SW 1271 (cell line): ENCODE results near the gene TAS2R39.
"Not testable (repeated sequence)": the region's sequence is repeated elsewhere in the genome, so short reads cannot be mapped to it uniquely, and the experiment has no call there.

Experiments
- DNase-seq, 2 experiments: peaks; one replicate each; lab custom pipeline; 2025; lab: John Stamatoyannopoulos, UW

The TAS2R39 gene

DNA sequence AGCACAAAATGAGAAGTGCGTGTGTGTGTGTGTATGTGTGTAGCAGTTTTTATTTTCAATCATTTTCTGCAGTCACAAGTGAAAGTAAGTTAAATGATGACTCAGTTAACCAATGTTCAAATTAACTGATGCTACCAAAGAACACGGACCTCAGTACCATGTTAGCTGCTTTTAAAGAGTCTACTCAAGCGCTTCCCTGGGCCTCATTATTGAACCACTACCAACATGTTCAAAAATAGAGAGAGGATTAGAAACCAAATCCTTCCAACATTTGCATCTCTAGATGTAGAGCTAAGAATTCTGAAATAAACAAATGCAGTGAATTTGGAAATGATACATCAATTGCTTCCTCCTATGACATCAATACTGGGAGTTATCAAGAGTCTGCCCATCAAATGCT, at the start of gene TAS2R39:
TSS of gene TAS2R39 (plus strand) at position 396 of the 400 bp plus-strand sequence. CDS start at position 396, 0 bp downstream.
- DNase-seq, result no peak

DNA sequence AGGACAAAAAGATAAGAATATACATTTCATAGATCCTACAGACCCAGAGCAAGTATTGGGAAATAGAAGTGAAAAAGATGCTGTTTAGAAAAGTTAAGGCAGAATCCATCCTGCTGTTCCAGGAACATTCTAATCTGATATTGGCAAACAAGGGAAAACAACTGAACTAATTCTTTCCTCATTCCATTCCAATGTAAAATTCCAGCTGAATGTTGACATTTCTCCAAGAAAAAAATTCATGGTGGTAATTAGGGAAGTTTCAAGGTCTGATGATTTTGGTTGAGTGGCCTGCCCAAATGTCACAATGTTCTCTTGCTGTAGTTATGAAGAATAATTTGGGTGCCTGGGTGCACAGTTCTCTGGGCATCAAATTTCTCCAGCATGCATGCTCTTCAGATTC, 36.1 kb upstream of the TAS2R39 start:
- no peak for DNase-seq

DNA sequence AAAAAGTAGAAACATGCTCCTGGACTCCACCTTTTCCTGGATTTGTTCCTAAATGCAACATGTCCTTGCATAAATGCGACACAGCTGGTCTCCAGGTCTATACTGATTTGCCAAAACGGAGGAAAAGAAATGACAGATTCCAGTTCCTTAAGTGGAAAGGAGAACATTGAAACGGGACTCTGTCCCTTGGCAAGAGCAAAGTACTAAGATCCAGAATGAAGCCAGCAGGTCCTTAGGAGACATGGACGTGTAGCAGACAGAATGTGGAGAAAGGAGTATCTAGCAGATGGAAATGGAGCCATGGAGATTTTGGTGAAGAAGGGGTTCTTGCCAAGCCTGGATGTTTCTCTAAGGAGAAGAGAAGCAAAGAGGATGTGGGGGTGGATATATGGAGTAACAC, 35.2 kb upstream of the TAS2R39 start:
- no peak for DNase-seq

DNA sequence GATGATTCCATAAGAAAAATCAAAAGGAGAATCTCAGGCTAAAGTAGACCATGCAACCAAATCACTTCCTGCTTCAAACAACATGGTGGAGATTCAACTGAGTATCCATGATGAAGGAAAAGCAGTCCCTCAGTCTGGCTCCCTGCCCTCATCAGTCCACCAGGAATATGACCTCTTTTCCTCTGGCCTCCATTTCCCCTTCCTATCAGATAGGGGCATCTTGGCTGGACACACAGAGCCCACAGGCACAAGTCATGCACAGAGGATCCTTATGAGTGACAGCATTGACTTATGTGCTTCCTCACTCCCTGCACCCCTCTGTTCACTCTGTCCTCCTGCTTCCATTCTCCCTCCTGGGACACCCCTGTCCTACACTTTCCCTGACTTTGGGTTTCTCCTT, 34.6 kb upstream of the TAS2R39 start:
- no peak for DNase-seq

DNA sequence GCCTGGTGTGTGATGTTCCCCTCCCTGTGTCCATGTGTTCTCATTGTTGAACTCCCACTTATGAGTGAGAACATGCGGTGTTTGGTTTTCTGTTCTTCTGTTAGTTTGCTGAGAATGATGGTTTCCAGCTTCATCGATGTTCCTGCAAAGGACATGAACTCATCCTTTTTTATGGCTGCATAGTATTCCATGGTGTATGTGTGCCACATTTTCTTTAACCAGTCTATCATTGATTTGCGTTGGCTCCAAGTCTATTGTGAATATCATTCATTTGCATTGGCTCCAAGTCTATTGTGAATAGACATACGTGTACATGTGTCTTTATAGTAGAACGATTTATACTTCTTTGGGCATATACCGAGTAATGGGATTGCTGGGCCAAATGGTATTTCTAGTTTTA, 32.5 kb upstream of the TAS2R39 start:
- DNase-seq, result not testable (repeated sequence)

DNA sequence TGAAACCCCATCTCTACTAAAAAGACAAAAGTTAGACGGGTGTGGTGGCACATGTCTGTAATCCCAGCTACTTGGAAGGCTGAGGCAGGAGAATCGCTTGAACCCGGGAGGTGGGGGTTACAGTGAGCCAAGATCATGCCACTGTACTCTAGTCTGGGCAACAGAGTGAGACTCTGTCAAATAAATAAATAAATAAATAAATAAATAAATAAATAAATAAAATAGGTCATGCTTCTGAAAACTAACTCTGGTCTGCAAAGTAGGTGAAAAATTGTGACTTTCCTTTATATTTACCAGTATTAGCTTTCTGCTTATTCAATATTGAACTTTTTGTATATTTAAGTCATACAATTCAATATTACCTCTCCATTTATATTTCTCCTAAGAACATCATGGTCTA, 24.6 kb upstream of the TAS2R39 start:
- not testable (repeated sequence) for DNase-seq

DNA sequence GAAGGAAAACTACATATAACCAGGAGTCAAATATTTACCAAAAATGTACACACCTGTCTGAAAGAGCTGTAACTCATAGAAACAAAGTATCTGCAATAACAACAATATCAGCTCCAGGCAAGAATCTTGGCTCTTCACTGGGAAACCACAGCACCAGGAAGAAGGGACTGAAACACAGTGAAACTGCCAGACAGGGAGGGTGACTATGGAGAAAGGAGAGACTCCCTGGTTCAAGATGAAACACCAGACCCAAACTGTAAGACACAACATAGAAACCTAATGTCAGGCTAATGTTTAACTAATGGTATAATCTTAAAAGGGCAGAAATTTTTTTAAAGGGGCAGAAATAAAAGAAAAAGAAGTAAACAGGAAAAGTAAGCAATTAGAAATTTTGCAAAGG, 11.5 kb upstream of the TAS2R39 start:
- DNase-seq, result no peak

DNA sequence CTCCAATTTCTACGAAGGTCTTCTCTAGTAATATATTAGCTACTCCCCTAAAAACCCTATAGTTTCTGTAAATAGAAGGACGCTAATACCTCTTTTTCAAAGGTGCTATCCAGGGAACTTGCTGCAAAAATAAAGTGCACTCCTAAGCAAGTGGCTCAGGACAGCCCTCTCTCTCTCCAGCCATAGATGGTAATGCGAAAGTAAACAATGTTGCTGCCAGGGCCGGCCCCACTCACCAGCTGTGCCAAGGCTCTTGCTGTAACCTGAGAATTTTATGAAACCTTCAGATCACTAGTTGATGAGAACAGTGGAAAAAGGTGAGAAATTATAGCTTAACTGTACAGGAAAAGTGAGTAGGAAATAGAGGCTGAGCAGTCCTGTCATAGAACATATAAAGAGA, 10.9 kb upstream of the TAS2R39 start:
- no peak for DNase-seq

DNA sequence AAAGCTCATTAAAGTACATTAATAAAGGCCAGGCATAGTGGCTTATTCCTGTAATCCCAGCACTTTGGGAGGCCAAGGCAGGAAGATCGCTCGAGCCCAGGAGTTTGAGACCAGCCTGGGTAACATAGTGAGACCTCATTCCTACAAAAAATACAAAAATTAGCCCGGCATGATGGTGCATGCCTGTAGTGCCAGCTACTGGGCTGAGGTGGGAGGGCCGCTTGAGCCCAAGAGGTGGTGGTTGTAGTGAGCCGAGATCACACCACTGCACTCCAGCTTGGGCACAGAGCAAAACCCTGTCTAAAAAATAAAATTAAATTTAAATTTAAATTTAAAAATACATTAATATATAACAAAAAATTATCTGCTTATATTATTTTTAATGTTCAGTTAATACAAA, 7.1 kb upstream of the TAS2R39 start:
- no peak for DNase-seq

DNA sequence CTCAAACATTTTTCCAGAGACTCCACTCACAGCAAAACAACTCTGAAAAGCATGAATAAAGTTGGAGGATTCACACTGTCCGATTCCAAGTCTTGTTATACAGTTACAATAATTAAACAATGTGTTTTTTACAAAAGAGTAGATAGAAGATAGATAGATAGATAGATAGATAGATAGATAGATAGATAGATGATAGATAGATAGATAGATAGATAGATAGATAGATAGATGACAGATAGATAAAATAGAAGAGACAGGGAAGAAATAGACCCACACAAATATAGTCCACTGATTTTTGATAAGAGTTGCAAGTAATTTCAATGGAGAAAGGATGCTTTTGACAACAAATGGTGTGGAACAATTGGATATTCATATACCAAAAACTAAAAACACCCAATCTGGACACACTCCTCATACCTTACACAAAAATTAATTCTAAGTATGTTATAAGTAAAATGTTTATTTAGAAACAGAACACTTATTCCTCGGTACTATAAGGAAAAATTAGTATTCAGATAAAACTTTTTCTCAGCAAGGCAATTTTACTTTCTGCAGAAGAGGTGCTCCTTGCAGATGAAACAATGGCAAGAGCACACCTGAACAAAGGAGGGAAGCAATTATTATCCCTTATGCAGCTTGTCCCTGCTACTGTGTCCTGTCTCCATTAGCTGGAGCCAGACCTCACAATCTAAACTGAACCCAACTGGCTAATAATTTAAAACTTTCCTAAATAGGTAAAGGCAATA, 5.7 kb upstream of the TAS2R39 start:
- DNase-seq, result no peak

DNA sequence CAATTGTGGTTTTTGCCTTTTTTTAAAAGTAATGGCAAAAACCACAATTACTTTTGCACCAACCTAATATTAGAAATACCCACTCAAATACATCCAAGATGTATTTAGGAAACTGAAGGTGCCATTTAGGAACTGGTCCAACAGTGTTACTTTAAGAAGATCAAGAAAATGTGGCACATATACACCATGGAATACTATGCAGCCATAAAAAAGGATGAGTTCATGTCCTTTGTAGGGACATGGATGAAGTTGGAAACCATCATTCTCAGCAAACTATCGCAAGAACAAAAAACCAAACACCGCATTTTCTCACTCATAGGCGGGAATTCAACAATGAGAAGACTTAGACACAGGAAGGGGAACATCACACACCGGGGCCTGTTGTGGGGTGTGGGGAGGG, 2.4 kb upstream of the TAS2R39 start:
- DNase-seq, result not testable (repeated sequence)

DNA sequence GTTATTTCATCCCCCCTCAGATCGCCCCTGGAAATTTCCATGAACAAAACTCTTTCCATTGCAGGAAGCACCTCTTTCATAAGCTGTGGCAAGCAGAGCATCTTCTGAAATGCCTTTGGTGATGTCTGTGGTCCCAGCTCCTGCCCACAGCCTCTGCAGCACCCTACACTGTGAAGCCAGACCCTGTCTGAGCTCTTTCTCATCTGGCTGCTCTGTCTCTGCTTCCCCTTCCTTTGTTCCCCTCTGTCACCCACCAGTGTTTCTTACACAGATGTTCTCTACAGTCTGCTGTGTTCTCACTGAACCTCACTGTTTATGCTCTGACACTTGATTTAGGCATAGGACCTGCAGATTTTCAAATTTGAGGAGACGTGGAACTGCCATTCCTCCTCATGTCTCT, 1.9 kb upstream of the TAS2R39 start:
- DNase-seq, result no peak

DNA sequence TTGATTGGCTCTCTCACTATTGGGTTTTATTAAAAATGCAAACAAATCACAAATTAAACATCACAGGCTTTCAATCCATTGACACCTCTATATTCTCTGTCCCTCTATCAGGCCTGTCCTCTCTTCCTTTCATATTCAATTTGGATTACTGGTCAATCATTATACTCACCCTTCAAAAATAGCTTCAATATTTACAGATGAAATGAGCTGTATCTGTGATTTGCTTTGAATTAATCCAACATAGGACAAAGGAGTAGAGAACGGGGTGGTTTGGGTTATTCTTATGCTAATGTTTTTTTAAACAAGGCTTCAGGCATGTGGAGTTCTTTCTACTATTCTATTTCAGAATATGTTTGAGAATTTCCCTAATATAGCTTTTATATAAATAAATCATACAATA, 2.3 kb downstream of the TAS2R39 start:
- no peak for DNase-seq

DNA sequence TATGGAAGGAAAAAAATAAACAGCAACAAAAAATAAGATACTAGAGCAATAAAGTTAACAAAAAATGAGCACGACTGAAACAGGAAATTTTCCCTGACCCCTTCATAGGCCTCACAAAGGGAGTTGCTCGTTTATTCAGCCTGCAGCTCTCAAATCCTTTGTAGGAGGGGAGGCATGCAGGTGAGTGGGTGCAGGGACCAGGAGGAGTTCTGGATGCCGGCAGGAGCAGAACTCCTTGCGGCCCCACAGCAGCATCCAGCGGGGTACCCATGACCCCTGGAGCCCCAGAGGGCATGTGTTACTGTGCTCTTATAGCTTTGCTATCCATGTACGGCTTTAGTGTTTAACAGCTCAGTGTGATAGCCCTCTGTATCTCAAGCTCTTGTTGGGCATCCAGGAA, 5.8 kb downstream of the TAS2R39 start:
- DNase-seq, result no peak

DNA sequence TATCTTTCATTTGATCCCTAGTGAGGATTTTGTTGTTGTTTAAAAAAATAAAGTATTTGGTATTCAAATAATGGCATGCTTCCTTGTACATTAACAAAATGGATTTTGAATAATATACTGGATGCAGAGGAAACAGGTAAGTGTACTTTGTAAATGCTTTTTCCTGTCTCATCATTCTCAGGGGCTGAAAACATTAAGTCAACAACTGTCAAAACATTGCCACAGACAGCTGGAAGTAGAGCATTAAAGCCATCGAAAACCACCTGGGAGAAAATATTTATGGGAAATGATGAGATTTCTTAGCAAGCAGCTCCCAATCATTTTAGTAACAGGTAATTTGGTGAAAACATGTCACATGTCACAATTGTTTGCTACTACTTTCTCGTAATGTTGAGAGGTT, 10.7 kb downstream of the TAS2R39 start:
- no peak for DNase-seq

DNA sequence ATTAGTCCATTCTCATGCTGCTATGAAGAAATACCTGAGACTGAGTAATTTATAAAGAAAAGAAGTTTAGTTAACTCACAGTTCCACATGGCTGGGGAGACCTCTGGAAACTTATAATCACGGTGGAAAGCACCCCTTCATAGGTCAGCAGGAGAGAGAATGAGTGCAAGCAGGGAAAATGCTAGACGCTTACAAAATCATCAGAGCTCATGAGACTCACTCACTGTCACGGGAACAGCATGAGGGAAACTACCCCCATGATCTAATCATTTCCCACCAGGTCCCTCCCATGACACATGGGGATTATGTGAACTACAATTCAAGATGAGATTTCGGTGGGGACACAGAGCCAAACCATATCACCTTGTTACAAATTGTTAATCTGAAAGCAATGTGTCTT, 15.8 kb downstream of the TAS2R39 start:
- DNase-seq, result no peak

DNA sequence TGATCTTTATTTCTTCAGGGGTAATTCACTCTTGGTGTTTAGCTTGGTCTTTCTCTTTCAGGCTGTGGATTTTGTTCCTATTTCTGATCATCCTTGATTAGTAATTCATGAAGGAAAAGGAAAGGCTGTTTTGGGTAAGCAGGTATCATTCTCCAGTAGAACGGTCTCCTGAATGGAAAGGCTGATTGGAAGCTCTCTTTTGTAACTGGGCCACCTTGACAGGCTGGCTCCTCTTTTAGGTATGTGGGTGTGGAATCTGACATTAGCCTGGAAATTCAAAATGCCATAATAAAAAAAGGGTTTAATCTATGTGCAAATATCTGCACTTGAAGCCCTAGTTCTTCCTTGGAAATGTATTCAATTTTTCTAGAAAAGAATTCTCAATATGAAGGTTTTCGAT, 18.9 kb downstream of the TAS2R39 start:
- no peak for DNase-seq

DNA sequence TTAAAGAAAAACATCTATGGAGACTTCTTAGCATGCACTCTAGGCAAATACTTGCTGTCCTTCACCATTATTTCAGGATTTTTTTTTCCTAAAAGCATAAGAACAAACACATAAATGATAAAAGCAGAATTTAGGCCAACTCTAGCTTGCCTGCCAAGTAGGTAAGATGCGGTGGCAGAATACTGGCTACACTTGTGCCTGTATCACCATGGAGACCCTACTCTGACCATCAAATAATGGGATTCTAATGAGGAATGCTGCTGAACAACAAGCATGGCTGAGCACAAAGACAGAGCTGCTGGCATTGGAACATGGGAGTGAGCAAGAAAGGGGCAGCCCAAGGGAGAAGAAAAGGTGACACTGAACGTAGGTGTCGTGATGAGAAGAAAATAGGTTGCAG, 20.2 kb downstream of the TAS2R39 start:
- DNase-seq, result no peak

DNA sequence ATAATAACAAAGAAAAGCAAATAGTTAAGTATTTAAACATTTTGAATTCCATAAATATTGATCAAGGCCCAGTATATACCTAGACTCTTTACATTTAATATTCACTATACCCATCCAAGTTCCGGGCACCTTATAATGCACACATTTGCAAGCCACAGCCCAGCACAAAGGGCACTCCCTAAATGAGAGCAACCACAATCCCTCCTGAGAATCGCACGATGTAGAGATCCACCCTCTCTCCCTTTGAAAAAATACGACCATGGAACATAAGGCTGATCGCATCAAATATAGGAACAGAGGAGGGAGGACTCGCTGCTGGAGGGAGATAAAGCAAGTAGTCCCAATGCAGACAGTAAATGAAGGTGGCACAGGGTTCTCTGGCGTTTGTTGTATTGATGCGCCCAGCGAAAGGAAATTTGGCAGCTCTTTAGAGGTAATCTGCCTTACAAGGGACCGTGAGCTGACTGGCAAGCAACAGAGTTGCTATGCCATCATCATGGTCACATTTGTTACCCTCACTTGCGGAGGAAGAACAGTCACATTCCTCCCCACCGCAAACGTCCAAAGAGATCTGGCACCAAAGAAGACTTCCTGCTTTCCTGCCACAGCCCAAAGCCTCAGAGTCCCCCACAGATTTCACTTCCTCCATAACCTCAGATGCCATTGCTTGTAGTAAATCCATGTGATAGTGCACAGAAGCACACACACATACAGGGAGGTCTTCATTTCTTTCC, 22.5 kb downstream of the TAS2R39 start:
- no peak for DNase-seq

DNA sequence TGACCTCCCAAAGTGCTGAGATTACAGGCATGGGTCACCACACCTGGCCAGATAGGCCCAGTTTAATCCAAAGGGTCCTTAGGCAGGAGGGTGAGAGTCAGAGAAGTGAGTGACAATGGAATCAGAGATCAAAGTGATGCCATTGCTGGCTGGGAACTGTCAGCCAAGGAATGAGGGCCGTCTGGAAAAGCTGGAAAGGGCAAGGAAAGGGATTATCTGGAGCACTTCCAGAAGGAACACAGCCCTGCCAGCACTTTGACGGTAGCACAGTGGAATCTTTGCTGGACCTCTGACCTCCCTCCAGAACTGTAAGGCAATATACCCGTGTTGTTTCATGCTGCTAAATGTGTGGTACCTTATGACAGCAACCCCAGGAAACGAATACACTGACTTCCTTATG, 27.3 kb downstream of the TAS2R39 start:
- no peak for DNase-seq

DNA sequence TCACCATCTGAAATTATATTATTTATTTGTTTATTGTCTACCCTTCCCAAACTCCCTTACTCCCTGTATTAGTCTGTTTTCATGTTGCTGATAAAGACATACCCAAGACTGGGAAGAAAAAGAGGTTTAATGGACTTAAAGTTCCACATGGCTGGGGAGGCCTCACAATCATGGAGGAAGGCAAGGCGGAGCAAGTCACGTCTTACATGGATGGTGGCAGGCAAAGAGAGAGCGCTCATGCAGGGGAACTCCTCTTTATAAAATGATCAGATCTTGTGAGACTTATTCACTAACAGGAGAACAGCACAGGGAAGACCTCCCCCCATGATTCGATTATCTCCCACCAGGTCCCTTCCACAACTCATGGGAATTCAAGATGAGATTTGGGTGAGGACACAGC, 30.3 kb downstream of the TAS2R39 start:
- DNase-seq, result not testable (repeated sequence)

DNA sequence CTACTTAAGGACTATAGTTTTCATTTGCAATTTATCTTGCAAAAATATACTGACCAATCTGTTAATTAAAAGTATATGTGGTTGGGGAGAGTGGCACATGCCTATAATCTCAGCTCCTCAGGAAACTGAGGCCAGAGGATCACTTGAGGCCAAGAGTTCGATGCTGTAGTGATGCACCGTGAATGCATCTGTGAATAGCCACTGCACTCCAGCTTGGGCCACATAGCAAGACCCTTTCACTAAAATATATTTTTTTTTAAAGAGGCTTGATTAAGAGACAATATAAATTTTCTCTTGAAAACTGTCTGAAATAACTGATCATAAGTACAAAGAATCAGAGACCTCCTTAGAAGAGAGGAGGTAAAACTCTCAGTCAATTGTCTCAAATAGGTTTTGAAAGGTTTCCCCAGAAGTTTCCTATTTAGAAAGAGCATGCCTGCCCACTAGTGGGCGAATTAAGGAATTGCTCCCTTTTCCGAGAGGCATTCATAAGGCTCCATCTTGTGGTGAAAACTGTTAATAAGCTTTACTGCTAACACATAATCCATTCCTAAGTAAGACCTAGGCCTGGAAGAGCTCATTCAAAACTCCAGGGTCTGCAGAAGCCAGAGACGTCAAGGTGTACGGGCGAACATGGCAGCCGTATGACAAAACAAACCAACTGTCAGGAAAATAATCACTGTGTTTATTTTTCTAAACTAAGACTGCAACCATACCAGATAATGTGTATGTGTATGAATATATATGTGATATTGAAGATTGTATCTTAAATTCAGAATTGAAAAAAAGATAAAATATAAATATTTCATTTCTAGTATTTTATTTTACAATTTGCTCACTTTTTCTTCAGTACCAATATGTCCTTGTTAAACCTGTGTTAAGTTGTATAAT, 31.8 kb downstream of the TAS2R39 start:
- peak; percentile 47 to 85 for DNase-seq

DNA sequence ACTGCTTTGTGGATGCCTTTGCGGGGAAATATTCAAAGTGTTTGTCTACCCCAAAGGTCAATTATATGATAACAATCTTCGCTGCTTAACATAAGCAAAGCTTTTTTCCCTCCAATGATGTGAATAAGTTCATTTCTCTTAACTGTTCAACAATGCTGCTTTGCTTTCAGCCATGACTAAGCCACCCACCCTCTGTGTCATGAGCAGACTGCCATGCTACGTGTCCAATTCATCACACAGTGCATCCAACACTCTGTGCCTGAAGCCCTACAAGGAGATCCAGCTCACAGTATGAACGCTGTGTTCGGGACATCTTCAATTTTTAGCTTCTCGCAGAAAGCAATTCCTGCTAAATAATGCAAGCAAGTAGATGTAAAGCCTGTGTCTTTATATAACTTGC, 32.9 kb downstream of the TAS2R39 start:
- DNase-seq, result no peak
